Keratinocyte (primary cell): ENCODE results near the gene TBK1. TPM values are rescaled to one million over a fixed set of nuclear protein-coding genes. Genes with fewer than 3 reads are reported as not detected.

Experiments
- DNase-seq: peaks from one replicate; pipeline ENCODE4 v3.0.0-alpha.2; 2011; ENCODE audit warnings: low read depth, missing footprints, low spot score
- FAIRE-seq: peaks from 2 replicates; lab custom pipeline; 2011; peaks lifted over from hg19 to GRCh38; lab: Jason Lieb, UNC
- H2AFZ ChIP-seq: 2 replicates; pipeline ENCODE4 v1.6.0; 2012; ENCODE audit warnings: low read length, control low read depth, inconsistent platforms; ENCODE audit not compliant: control insufficient read depth
- H3K27ac ChIP-seq: 2 replicates; pipeline ENCODE4 v1.5.1; 2011; ENCODE audit warnings: low read length; ENCODE audit not compliant: control insufficient read depth, insufficient read depth
- H3K27me3 ChIP-seq: 3 replicates; pipeline ENCODE4 v1.6.0; 2011; ENCODE audit warnings: low read length; ENCODE audit not compliant: control insufficient read depth, insufficient read depth; ENCODE audit errors: extremely low read depth
- H3K36me3 ChIP-seq, 2 experiments: 2 replicates in 1 of 2; 3 replicates in 1 of 2; pipeline ENCODE4 v1.5.1; 2011; ENCODE audit warnings: low read length in 2 of 2, mild to moderate bottlenecking in 1 of 2; ENCODE audit not compliant: control insufficient read depth in 2 of 2, insufficient read depth in 2 of 2; ENCODE audit errors: extremely low read depth in 1 of 2
- H3K4me1 ChIP-seq: 3 replicates; pipeline ENCODE4 v1.5.1; 2011; ENCODE audit warnings: low read length; ENCODE audit not compliant: control insufficient read depth, insufficient read depth; ENCODE audit errors: extremely low read depth
- H3K4me2 ChIP-seq: 3 replicates; pipeline ENCODE4 v1.6.0; 2011; ENCODE audit warnings: low read depth, low read length; ENCODE audit not compliant: control insufficient read depth, insufficient read depth; ENCODE audit errors: extremely low read depth
- H3K4me3 ChIP-seq, 3 experiments: fragments of 200-600 bp in 1 of 3; sonication (generic) in 1 of 3; 2 replicates in 2 of 3; 3 replicates in 1 of 3; pipeline ENCODE4 v1.5.1; 2011 to 2016; ENCODE audit warnings: low read length in 3 of 3, mild to moderate bottlenecking in 3 of 3, control low read depth in 2 of 3, inconsistent platforms in 1 of 3, low read depth in 1 of 3, mixed read lengths in 1 of 3, mixed run types in 1 of 3, moderate library complexity in 1 of 3; ENCODE audit not compliant: control insufficient read depth in 2 of 3, insufficient read depth in 2 of 3; ENCODE audit errors: extremely low read depth in 1 of 3
- H3K79me2 ChIP-seq: 2 replicates; pipeline ENCODE4 v1.6.0; 2012; ENCODE audit warnings: low read length; ENCODE audit not compliant: control insufficient read depth, insufficient read depth
- H3K9ac ChIP-seq: 3 replicates; pipeline ENCODE4 v1.6.0; 2011; ENCODE audit warnings: low read length; ENCODE audit not compliant: control insufficient read depth, insufficient read depth; ENCODE audit errors: extremely low read depth
- H3K9me1 ChIP-seq: 3 replicates; pipeline ENCODE4 v1.6.0; 2011; ENCODE audit warnings: low read length; ENCODE audit not compliant: control insufficient read depth, insufficient read depth; ENCODE audit errors: extremely low read depth
- H3K9me3 ChIP-seq: 2 replicates; pipeline ENCODE4 v1.5.1; 2012; ENCODE audit warnings: low read depth, low read length; ENCODE audit not compliant: control insufficient read depth
- H4K20me1 ChIP-seq: 3 replicates; pipeline ENCODE4 v1.6.0; 2011; ENCODE audit warnings: low read length; ENCODE audit not compliant: control insufficient read depth, insufficient read depth; ENCODE audit errors: extremely low read depth
- EZH2 ChIP-seq: IDR thresholded peaks from one replicate; pipeline ENCODE4 v1.6.1; 2012; ENCODE audit warnings: inconsistent platforms, mild to moderate bottlenecking, low read length, moderate library complexity
- dilution Hi-C: fragments of 300-500 bp; cut with MboI; formaldehyde crosslinking; loops from one replicate; pipeline ENCODE4 v1.7.0; 2020; ENCODE audit warnings: low sequenced_read_pairs; ENCODE audit not compliant: extremely low pct_ligation_motif_present
- polyA plus RNA-seq, 5 experiments: library from polyadenylated mRNA; depleted of rRNA in 3 of 5; stranded (reverse) in 3 of 5; stranded (forward) in 1 of 5; unstranded in 1 of 5; fragments of >200 nt; gene quantifications; 1 replicate in 1 of 5; 2 replicates in 3 of 5; 3 replicates in 1 of 5; pipeline versions ENCODE4 v1.2.1 to v1.2.3, GENCODE V29; 2011 to 2012; ENCODE audit warnings: missing spikeins in 2 of 5, low read depth in 1 of 5, low replicate concordance in 1 of 5
- TF ChIP-seq, protein P1 (sequence below), 3 experiments: IDR thresholded peaks in 1 of 3; conservative IDR thresholded peaks in 1 of 3; optimal IDR thresholded peaks in 1 of 3; 2 replicates in 2 of 3; 3 replicates in 1 of 3; pipeline versions ENCODE3 to v1.5.1; 2011; ENCODE audit warnings: low read length in 3 of 3, mild to moderate bottlenecking in 3 of 3, moderate library complexity in 2 of 3, control low read depth in 1 of 3, inconsistent platforms in 1 of 3; ENCODE audit not compliant: insufficient read depth in 2 of 3; ENCODE audit errors: extremely low read depth in 1 of 3

Gene TBK1
- polyA plus RNA-seq, 1 donor (not counting 4 experiments of a cell fraction or from before 2014, with no cell fraction given): 19.1 TPM

GRCh38 chr12:64469455-64470142 lies 17.7 kb downstream of the TBK1 start:
- Histone ChIP-seq H3K9ac (no peak overlapping the region), H3K36me3 (peaks cover 21 to 28% of the 10 kb centered on the region in 2 experiments), H4K20me1 (no peaks in the 10 kb centered on the region), H3K9me1 (no peaks in the 10 kb centered on the region), H3K9me3 (no peaks in the 10 kb centered on the region), H3K27ac (no peak overlapping the region), H3K27me3 (no peaks in the 10 kb centered on the region), H3K4me1 (no peaks in the 10 kb centered on the region), H3K4me3 (no peak overlapping the region), H3K79me2 (peaks cover under 1% of the 10 kb centered on the region), H2AFZ (no peak overlapping the region), H3K4me2 (no peak overlapping the region)
- dilution Hi-C loops: no loop called here
- TF ChIP-seq, protein P1, sequence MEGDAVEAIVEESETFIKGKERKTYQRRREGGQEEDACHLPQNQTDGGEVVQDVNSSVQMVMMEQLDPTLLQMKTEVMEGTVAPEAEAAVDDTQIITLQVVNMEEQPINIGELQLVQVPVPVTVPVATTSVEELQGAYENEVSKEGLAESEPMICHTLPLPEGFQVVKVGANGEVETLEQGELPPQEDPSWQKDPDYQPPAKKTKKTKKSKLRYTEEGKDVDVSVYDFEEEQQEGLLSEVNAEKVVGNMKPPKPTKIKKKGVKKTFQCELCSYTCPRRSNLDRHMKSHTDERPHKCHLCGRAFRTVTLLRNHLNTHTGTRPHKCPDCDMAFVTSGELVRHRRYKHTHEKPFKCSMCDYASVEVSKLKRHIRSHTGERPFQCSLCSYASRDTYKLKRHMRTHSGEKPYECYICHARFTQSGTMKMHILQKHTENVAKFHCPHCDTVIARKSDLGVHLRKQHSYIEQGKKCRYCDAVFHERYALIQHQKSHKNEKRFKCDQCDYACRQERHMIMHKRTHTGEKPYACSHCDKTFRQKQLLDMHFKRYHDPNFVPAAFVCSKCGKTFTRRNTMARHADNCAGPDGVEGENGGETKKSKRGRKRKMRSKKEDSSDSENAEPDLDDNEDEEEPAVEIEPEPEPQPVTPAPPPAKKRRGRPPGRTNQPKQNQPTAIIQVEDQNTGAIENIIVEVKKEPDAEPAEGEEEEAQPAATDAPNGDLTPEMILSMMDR (optimal IDR thresholded peaks at IDR 0.05 in 1 of 3, IDR thresholded peaks at IDR 0.05 in 1 of 3, conservative IDR thresholded peaks at IDR 0.05 in 1 of 3; ENCODE audit: extremely low read depth in 1 of 3, insufficient read depth in 2 of 3, low read length in 3 of 3): no peak
- TF ChIP-seq EZH2: no peak
- FAIRE-seq: no peak
- no peak for DNase-seq

- Histone ChIP-seq H3K4me1 (no peaks in the 10 kb centered on the region), H3K4me3 (no peak overlapping the region), H3K36me3 (peaks cover 24 to 28% of the 10 kb centered on the region in 2 experiments), H3K9me1 (no peaks in the 10 kb centered on the region), H3K27ac (no peak overlapping the region), H3K27me3 (no peaks in the 10 kb centered on the region), H3K9me3 (peaks cover 2% of the 10 kb centered on the region), H3K9ac (no peak overlapping the region), H3K4me2 (no peak overlapping the region), H2AFZ (no peak overlapping the region), H3K79me2 (peaks cover 7% of the 10 kb centered on the region), H4K20me1 (no peaks in the 10 kb centered on the region)
- dilution Hi-C loops: no loop called here
- DNase-seq (no peak), FAIRE-seq (no peak)
- TF ChIP-seq, protein P1 (optimal IDR thresholded peaks at IDR 0.05 in 1 of 3, IDR thresholded peaks at IDR 0.05 in 1 of 3, conservative IDR thresholded peaks at IDR 0.05 in 1 of 3; ENCODE audit: extremely low read depth in 1 of 3, insufficient read depth in 2 of 3, low read length in 3 of 3): no peak
- TF ChIP-seq EZH2: no peak
These were observed 18.6 kb downstream of the TBK1 start for GRCh38 chr12:64470495-64470894.
